GM19238 (cell line): ENCODE measurements around the gene P4HA2.

Experiments
- DNase-seq: peaks from one replicate; pipeline ENCODE4 v3.0.0; 2011; ENCODE audit warnings: low spot score; ENCODE audit not compliant: insufficient read length

P4HA2 gene

DNA sequence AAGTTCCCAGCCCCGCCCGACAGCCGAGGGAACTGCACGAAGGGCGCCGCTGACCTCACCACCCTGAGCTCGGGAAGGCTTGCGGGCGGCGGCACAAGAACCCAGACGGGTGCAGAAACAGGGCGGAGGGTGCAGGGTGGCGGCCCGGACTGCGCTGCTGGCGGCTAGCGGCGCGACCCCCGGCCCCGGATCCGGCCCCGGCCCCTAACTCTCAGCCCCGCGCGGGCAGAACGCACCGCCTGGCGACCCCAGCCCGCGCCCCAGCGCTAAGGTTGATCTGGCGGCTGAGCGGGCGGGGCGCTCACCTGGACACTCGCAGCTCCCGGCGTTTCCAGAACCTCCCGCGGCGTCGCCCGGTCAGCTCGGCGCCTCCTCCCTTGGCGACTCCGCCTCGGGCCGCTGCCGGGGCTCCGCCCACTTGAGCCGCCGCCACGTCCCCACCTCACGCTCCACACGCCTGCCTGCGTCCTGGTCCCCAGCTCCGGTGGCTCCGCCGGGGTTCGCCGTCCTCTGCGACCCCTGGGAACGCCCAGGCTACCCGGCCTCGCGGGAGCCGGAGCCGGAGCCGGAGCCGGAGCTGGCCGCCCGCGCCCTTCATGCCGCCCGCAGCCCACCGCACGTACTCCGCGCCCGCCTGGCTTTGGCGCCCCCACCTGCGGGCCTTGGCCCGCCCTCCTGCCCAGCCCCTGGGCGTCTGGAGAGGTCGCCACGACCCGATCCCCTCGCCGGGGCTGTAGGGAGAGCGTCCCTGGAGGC, at the start of gene P4HA2:
Gene P4HA2, minus strand, starts transcription at position 369 of the 756 bp plus-strand sequence. CDS start 9,227 bp downstream, outside the sequence.
- peak; percentile 64 for DNase-seq

DNA sequence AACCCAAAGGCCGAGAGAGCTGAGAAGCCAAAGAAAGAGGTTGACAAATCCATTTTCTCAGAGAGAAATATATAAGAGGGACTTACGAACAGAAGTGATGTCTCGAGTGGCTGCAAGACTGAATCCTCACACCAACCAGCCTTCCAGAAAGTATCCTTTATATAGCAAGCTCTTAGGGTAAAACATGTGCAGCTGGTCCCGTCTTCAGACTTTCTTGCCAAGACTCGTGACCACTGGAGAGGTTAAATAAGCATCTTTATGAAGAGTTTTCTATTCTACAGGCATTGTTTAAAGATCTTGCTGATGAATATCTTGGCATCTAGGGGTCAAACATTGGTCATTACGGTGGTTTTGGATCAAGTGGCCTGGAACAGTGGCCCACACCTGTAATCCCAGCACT, 49.6 kb upstream of the P4HA2 start:
- no peak for DNase-seq

DNA sequence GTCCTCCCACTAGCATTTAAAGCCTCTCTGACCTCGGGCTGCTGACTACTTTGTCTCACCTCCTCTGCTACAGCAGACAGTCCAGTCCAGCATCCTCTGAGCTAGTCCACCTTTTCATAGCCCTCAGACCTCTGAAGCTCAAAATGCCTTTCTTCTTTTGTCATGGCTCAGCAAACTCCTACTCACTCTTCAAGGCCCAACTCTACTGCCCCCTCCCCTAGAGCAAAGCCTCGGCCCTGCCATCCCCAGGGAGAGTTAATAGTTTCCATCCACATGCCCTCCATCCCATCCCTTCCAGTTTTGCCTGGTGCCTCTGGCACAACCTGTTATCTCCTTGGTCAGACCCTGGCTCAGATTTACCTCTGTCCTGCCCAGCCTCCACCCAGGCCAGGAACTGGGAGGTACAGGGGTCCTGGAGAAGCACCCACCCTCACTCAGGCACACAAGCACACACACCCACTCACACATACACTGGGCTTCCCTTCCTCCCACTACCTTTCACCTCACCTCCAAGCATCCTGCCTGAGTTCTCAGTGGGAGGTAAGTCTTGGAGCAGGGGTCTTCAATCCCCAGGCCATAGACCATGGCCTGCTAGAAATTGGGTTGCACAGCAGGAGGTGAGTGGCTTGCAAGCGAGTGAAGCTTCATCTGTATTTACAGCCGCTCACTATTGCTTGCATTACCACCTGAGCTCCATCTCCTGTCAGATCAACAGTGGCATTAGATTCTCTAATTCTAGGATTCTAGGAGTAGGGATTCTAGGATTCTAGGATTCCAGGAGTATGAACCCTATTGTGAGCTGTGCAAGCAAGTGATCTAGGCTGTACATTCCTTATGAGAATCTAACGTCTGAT, 47.9 kb upstream of the P4HA2 start:
- DNase-seq = no peak

DNA sequence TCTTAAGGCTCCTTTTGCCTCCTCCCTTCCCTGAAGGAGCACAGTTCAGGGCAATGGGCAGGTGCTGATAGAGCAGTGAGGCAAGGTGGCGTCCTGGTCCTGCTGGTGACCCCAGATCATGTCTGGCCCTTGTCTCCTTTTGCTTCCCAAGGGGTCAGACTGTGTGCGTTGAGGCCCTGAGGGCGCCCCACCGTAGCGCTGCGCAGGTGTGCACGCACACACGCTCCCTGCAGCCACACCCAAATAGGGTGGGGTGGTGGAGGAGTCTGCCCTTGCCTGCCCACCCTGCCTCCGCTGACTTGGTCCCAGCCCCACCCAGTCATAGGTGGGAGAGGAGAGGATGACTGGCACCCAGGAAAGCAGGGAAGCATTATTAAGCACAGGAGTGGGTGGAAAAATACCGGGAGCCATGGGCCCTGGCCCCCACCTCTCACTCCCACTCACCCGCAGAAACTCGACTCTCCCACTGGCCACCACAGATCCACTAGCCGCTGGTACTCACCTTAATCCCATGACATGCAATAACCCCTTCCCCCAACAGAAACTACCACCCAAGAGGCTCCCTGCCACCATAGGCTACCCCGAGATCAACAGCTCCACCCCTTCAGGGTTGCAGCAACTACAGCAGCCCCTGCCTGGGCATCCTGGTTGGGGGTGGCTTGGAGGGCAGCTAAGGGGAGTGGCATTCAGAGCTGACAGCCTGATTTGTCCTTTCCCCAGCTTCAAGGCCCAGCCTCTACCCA, 46.6 kb upstream of the P4HA2 start:
- DNase-seq = no peak

DNA sequence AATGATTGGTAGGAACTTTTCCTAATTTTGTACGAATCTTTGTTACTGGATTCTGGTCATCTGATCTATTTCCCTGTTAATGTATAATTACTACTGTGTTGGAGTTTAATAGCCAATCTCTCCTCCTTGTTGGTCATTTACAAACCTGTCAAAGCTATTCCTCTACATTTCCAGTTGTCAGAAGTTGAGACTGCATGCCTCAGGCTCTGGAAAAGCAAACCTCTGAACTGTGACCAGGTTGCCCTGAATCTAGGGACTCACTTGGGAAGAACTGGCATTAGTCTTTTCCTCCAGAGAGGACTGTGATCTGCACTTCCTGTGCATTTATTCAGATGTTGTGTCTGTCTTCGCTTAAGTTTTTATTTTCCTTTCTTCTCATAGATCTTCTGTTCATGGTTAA, 46.0 kb upstream of the P4HA2 start:
- no peak for DNase-seq

DNA sequence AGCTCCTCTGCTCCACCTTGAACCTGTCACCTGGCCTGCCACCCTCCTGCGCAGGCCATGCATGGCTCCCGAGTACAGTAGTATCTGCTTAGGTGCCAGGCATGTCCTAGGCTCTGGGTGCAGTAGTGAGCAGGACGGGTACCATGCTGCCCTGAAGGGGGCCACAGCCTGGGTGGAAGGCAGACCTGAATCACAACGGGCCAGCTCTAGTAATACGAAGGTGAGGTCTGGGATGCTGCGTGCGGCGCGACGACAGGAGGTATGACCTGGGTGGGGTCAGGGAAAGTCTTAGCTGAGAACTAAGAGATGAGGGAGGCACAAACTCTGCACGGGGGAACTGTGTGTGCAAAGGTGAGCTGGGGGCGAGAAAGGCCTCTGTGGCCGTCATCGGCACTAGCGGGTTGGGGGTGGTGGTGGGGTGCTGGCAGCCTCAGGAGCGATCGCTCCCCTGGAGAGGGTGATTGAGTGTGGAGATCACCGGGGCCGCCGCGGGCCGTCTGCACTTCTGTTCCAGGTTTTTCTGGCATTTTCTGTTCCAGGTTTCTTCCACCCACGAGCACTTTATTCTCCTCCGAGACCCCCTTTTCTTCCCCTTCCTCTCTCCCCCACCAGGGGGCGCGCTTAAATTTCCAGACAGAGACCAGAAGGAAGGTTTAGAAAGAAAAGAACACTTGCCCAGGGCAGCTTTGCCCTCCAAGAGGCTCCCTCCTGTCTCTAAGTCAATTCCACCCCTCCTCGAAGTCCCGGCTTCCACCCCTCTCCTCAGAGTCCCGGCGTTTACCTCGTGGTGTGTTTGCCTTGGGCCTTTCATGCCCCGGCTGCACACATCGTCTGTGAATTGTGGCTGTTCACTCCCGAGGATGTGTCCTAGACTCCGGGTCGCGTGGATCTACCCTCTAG, 44.9 kb upstream of the P4HA2 start:
- DNase-seq = peak; percentile 56

DNA sequence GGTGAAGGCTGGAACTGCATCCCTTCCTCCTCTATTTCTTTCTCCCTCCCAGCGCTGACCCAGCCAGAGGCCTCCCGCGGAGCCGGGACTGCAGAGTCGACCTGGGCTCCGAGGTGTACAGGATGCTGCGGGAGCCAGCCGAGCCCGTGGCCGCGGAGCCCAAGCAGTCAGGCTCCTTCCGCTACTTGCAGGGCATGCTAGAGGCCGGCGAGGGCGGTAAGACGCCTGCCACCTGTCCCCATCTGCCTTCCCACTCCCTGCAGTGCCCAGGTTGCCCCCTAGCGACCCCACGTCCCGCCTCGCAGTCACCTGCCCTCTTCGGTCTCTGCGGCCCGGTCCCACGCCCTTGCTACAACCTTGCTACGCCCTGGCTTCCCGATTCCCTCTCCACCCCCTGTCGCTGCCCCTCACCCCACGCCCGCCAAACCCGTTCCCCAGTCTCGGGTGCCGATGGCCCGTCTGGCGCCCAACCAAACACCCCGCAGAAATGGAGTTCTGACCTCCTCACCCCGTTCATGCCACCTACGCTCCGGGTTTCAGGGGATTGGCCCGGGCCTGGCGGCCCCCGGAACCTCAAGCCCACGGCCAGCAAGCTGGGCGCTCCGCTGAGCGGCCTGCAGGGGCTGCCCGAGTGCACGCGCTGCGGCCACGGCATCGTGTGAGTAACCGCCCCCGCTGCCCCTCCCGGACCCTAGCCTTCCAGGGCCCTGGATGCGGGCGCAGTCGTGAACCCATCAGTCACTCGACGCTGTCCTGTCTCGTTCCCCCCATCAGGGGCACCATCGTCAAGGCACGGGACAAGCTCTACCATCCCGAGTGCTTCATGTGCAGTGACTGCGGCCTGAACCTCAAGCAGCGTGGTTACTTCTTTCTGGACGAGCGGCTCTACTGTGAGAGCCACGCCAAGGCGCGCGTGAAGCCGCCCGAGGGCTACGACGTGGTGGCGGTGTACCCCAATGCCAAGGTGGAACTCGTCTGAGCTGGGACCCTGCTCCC, 43.9 kb upstream of the P4HA2 start:
- DNase-seq = no peak

DNA sequence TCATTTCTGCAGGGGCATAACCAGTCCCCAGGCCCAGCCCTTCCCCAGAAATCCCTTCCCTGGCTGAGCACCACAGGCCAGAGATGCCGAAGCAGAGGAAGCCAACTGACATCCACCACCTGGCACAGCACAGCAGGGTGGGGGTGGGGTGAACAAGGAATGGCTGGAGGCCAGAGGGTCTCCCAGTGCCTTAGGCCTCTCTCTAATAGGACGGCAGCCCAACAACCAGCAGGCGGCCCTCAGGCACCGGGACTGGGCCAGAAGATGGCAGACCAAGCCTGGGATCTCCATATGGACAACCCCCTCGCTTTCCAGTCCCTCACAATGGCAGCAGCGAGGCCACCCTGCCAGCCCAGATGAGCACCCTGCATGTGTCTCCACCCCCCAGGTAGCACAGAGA, 43.1 kb upstream of the P4HA2 start:
- no peak for DNase-seq

DNA sequence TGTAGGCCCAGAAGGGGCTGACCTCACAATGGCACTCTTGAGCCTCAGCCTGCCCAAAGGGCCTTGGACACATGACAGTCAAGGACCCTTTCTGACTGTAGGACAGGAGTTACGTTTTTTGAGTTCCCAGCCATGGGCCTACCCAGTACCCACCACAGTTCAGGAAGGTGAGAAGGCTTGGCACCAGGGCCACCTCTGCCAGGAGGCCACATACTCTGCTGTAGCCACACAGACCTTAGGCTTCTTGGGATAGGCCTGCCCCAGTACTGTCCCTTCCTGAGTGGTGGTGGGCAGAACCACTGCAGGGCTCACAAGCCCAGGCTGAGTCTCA, 42.6 kb upstream of the P4HA2 start:
- DNase-seq = no peak

DNA sequence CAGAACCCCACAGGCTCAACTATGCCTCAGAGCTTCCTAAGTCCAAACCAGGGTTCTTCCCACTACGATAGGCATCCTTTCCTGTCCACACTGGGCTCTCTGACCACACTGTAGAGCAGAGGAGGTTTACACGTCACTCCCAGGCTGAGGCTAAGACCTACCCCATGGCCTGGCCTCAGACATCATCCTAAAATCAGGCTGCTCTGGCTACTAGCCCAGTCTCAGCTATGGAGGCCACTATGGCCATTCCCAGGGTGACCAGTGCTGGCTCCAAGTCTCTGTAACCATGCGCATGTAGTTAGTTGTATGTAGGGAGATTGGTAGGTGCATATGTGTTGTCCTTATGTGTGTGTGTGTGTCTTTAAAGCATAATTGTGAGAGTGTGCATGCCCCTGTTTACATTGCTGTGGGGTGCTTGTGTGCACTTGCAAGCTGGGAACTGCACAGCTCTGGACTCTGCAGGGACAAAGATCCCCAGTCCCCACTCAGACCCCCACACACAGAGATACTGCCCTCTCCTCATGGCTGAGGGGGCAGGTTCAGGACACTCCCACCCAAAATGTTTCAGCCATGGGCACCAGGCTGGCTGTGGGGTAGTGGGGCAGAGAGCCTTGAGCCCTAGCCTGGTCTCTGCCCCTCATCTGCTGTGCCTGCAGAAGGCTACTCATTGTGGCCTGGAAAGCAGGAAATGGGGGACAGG, 42.1 kb upstream of the P4HA2 start:
- no peak for DNase-seq

DNA sequence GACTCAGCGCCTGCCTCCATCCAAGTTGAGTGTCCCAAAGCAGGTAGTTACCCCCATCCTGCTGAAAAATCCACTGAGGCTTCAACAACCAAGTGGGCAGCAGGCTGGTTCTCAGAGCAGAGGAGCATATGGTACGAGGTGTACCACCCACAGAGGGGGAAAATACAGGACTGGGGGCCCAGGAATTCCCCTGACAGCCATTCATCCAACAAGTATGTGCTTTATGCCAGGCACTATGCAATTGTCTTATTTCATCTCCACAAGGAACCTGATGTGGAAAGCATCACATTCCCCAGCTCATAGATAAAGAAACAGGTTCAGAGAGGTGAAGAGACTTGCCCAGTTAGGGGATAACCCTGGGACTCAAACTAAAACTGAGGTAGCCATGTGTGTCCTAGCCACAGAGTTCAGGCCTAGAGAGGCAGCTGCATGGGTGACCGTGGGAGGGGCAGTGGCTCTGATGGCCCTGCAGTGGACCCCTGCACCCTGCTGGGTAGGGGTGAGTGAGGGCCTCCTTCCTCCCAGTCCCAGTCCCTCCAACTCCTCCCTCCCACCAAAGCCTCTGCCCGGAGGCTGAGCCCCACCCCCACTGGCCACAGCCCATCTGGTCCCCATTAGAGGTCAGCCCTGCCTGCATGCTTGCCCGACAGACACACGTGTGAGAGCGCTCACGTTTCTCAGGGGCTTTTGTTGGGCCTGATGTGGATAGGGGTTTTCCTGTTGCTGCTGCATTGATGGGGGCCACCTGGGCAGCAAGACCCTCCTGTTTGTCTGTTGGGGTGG, 41.3 kb upstream of the P4HA2 start:
- peak; percentile 41 for DNase-seq

DNA sequence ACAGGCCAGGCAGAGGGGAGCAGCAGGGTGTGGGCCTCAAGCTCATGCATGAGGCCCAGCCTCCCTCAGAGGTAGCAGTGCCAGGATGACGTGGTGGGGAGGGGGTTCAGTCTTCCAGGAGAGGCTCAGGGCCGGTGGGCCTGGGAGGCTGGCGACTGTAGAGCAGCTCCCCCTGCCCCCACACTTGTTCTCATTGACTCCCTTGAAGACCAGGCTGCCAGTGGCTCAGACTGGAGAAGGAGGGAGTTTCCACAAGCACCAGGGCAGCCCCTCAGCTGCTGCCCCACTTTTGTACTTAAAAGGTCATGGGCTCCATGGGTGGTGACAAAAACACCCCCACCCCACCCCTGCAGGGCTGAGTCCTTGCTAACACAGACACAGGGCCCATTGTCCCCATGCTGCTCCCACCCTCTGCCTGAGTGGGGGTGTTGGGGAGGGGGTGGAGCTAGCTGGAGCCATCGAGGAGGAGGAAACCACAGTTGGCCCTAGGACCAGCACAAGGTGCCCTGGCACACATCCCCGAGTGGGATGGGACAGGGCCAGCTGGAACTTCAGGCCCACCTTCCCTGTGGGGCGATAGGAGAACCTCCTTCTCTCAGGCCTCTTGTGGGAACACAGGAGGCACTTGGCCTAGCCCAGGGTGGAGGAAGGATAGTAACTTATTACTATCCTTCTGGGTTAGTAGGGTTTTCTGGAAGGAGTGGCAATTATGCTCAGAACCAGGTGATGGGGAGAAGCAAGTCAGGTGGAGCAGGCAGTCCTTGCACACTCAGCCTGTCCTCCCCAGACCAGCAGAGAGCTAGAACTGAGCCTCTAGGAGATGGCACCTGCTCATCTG, 40.5 kb upstream of the P4HA2 start:
- DNase-seq = no peak

DNA sequence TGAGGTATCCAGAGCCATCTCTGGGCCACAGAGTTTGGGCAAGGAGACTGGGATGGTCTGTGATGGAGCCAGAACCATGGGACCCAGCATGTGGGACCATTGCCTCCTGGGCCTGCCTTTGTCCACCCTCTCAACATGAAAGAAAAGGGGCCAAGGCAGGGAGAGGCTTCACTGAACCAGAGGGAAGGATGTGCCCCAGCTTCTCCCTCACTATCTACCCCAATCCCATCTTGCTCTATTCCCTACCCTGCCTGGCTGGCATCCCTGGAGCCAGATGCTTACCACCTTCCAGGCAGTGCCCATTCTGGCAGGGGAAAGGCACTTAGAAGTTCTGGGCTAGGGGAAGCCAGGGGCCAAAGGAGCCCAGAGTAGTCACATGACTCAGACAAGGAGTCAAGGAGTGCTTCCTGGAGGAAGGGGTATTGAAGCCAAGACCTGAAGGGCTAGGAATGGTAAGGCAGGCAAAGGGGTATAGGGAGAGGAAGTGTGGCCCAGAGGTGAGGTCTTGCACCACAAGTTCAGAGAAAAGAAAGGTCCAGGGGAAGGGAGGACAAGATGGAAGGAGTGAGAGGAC, 39.6 kb upstream of the P4HA2 start:
- DNase-seq = no peak

DNA sequence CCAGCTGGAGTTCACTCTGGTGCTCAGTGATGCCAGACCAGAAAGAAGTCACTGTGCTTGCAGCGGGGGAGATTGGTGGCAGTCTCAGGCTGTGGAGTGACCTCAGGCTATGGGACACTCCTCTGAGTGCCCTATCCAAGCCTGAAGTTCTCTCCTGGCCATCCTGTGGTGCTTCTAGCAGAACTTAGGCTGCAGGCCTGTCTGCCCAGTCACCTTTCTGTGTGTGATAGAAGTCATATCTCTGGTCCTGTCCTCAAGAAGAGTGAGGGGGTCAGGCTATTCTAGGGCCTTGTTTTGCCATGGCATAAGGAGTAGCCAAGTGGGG, 39.1 kb upstream of the P4HA2 start:
- no peak for DNase-seq

DNA sequence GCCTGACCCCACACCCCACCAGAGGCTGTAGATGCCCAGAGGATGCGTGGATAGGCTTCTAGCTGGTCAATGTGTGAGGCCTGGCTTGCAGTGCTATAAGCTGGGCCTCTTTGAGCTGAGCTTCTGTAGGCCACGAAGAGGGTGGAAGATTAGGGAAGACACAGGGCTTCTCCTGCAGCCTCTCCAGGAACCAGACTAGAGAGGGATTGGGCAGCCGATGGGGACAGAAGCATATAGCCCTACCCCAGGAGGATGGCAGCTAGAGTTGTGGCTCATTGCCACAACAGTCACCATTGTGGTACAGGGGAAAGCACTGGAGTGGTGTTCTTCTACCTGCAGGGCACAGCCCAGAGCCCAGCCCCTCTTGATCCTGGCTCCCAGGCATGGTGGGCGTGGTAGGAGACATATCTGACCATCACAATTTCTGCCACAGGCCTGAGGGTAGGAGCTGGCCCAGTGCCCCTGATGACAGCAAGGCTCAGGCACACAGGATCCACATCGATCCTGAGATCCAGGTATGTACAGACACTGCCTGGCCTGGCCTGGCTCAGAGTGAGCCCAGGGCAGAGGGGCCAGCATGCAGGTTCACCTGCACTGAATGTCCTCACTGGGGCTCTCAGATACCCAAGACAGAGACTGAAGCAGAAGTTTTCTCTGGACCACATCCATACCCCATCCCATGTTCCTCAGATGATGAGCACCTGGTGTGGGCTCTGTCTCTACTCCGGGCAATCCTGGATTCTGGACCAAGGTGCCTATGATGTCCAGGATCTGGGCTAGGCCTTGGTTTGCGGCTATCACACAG, 38.6 kb upstream of the P4HA2 start:
- DNase-seq = no peak

DNA sequence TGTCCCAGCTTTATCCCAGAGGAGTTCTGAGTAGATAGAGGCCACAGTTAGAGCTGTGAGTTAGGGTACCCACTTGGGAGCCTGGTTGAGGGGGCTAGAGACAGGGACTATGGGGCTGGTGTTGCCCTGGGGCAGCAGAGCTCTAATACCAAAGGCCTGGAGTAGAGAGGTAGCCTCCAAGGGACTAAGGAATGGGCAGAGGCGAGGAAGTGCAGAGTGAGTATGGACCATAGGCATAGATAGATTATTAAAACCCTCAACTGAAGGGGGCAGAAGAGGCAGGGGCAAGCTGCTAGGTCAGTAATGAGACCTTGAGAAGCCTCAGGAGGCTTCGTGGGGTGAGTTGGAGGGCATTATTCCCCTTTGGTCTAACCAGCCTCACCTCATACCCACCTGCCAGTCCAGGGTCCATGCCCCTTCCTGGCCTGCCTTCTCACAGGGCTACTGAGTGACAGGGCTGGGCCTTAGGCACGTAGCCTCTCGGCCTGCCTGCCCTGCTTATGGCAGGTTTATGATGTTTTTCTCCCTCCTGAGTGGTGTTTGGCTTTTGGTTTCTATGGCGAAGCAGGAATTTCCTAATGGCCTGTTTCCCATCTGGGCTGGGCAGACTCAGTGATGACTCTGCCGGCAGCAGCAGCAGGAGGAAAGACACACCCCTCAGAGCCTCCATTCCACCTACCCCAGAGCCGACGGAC, 37.8 kb upstream of the P4HA2 start:
- no peak for DNase-seq
